Karpas-422 (cell line): ENCODE measurements around the gene CCDC85A. TPM values are rescaled to one million over a fixed set of nuclear protein-coding genes. Genes with fewer than 3 reads are reported as not detected.

Experiments used
- DNase-seq: peaks from one replicate; pipeline ENCODE4 v3.0.0-alpha.2; 2015
- H2AFZ ChIP-seq: fragments of 200-600 bp; sonication (generic); 2 replicates; pipeline ENCODE4 v1.6.1; 2014; ENCODE audit warnings: antibody characterized with exemption, low read length, mixed read lengths
- H3K27ac ChIP-seq: fragments of 200-600 bp; sonication (generic); 2 replicates; pipeline ENCODE4 v1.5.1; 2014; ENCODE audit warnings: mild to moderate bottlenecking, low read length, moderate library complexity
- H3K27me3 ChIP-seq: fragments of 200-600 bp; sonication (generic); 2 replicates; pipeline ENCODE4 v1.6.1; 2014; ENCODE audit warnings: low read length, mixed read lengths
- H3K36me3 ChIP-seq: fragments of 200-600 bp; sonication (generic); 2 replicates; pipeline ENCODE4 v1.6.1; 2014; ENCODE audit warnings: low read length, mixed read lengths; ENCODE audit not compliant: insufficient read depth
- H3K4me1 ChIP-seq: fragments of 200-600 bp; sonication (generic); 2 replicates; pipeline ENCODE4 v1.6.1; 2014; ENCODE audit warnings: mild to moderate bottlenecking, low read length, mixed read lengths
- H3K4me2 ChIP-seq: fragments of 200-600 bp; sonication (generic); 2 replicates; pipeline ENCODE4 v1.6.1; 2014; ENCODE audit warnings: low read length, low read depth, mild to moderate bottlenecking; ENCODE audit not compliant: poor library complexity, severe bottlenecking
- H3K4me3 ChIP-seq: fragments of 200-600 bp; sonication (generic); 2 replicates; pipeline ENCODE4 v1.5.1; 2014; ENCODE audit warnings: mild to moderate bottlenecking, antibody characterized with exemption, low read length, mixed read lengths
- H3K79me2 ChIP-seq: fragments of 200-600 bp; sonication (generic); 2 replicates; pipeline ENCODE4 v1.6.1; 2014; ENCODE audit warnings: mild to moderate bottlenecking, low read length, mixed read lengths
- H3K9ac ChIP-seq: fragments of 200-600 bp; sonication (generic); 2 replicates; pipeline ENCODE4 v1.6.0; 2014; ENCODE audit warnings: low read length
- H3K9me2 ChIP-seq: fragments of 200-600 bp; sonication (generic), shearing (Covaris generic); replicated peaks from 2 replicates; pipeline ENCODE4 v1.6.0; 2014; ENCODE audit warnings: mild to moderate bottlenecking, low read length, moderate library complexity; ENCODE audit not compliant: insufficient read depth
- H3K9me3 ChIP-seq: fragments of 300-700, 200-600 bp; sonication (generic); 2 replicates; pipeline ENCODE4 v1.6.1; 2014; ENCODE audit warnings: low read length, mixed read lengths
- H4K20me1 ChIP-seq: fragments of 200-600 bp; sonication (generic); 2 replicates; pipeline ENCODE4 v1.6.1; 2014; ENCODE audit warnings: mild to moderate bottlenecking, antibody characterized with exemption, low read length, low read depth; ENCODE audit not compliant: insufficient read depth
- total RNA-seq: library from RNA; depleted of rRNA; stranded (reverse); fragments of >200 nt; shearing (Covaris generic); gene quantifications from 2 replicates; pipeline ENCODE4 v1.2.3, GENCODE V29; 2014; ENCODE audit warnings: low replicate concordance

The CCDC85A gene
- total RNA-seq, 1 experiment from 2014 or later: not detected

DNA sequence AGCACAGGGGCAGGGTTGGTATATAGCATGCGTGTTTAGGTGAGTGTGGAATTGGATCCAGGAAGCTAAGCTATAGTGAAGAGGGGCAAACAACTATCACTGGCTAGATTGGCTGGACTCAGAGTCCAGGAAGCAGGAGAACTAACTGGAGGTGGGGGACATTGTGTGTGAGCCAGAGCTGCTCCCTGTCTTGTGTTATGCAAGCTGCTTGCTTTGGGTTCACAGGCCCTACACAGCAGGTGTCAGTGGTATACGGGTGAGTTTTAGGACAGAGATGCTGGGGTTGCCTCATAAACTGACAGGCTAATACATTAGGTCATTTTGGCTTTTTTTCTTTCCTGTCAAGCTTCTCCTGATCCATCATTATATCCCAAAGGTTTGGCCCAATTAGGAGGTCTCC is 87.5 kb downstream of the CCDC85A start:
- Histone ChIP-seq H3K4me2 (no peak overlapping the region), H3K9ac (no peak overlapping the region), H3K27me3 (no peaks in the 10 kb centered on the region), H3K4me1 (no peaks in the 10 kb centered on the region), H4K20me1 (no peaks in the 10 kb centered on the region), H2AFZ (no peak overlapping the region), H3K9me3 (no peaks in the 10 kb centered on the region), H3K27ac (no peak overlapping the region), H3K79me2 (no peaks in the 10 kb centered on the region), H3K9me2 (no peaks in the 10 kb centered on the region), H3K4me3 (no peak overlapping the region), H3K36me3 (no peaks in the 10 kb centered on the region)
- no peak for DNase-seq

DNA sequence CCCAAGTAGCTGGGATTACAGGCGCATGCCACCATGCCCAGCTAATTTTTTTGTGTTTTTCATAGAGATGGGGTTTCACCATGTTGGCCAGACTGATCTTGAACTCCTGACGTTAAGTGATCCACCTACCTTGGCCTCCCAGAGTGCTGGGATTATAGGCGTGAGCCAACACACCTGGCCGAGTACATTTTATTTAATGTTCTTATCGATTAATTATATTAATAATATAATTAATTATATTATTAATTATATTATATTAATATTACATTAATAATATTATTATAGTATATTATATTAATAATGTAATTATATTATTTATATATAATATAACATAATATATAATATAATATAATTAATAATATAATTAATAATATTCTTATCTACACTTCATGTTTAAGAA is 101.4 kb downstream of the CCDC85A start:
- no peak overlapping the region for H3K4me3 ChIP-seq
- H3K36me3 ChIP-seq: no peaks in the 10 kb centered on the region
- no peaks in the 10 kb centered on the region for H3K9me3 ChIP-seq
- H3K79me2 ChIP-seq: no peaks in the 10 kb centered on the region
- no peak overlapping the region for H3K9ac ChIP-seq
- H3K4me1 ChIP-seq: no peaks in the 10 kb centered on the region
- no peak overlapping the region for H3K4me2 ChIP-seq
- H3K27ac ChIP-seq: no peak overlapping the region
- no peak overlapping the region for H2AFZ ChIP-seq
- no peaks in the 10 kb centered on the region for H4K20me1 ChIP-seq
- no peaks in the 10 kb centered on the region for H3K27me3 ChIP-seq
- no peaks in the 10 kb centered on the region for H3K9me2 ChIP-seq
- DNase-seq: no peak

DNA sequence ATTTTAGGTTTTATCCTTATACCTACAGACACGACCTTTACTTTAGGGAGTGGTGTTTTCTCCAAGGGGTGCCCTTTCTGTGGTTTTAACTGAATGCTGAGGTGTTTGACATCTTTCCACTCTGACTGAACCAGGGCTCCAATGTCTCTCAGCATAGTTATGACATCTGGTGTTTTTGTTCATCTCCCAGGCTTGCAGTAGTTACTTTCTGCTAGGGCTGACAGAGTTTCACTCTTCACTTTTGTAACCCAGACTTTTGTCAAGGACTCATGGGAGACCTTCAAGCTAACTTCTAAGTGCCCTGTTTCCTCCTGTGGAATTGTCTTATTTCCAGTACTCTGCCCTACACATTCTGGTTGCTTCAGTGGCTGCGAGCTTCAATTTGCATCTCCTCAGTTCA is 103.1 kb downstream of the CCDC85A start:
- Histone ChIP-seq H3K4me2 (no peak overlapping the region), H3K36me3 (no peaks in the 10 kb centered on the region), H4K20me1 (no peaks in the 10 kb centered on the region)

DNA sequence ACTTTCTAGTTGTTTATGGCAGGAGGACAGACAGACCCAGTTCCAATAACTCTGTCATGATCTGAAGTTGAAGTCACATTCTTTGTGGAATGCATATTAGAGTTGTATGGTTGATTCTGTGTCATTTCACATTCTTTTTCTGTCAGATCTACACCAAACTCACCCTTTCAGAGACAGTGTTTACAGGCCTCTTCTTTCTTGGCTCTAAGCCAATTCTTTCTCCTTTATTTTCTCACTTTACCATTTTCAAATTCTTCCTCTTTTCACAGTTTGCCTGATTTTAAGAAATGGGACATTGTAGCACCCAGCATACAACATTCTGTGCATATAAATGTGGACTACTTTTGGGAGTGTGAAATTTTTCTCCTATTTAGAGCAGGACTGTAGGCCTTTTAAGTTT is 103.7 kb downstream of the CCDC85A start:
- no peak overlapping the region for H2AFZ ChIP-seq
- no peaks in the 10 kb centered on the region for H3K9me2 ChIP-seq
- H3K4me2 ChIP-seq: no peak overlapping the region
- H3K36me3 ChIP-seq: no peaks in the 10 kb centered on the region
- no peaks in the 10 kb centered on the region for H3K4me1 ChIP-seq
- no peak for DNase-seq
- no peaks in the 10 kb centered on the region for H3K9me3 ChIP-seq
- H3K27me3 ChIP-seq: no peaks in the 10 kb centered on the region
- no peak overlapping the region for H3K4me3 ChIP-seq
- H4K20me1 ChIP-seq: no peaks in the 10 kb centered on the region
- no peaks in the 10 kb centered on the region for H3K79me2 ChIP-seq
- no peak overlapping the region for H3K9ac ChIP-seq
- H3K27ac ChIP-seq: no peak overlapping the region

More for the DNA sequence above, 103.1 kb downstream of the CCDC85A start:
- Histone ChIP-seq H3K4me1 (no peaks in the 10 kb centered on the region), H3K9me3 (no peaks in the 10 kb centered on the region), H3K79me2 (no peaks in the 10 kb centered on the region), H2AFZ (no peak overlapping the region), H3K4me3 (no peak overlapping the region), H3K9me2 (no peaks in the 10 kb centered on the region), H3K27ac (no peak overlapping the region), H3K9ac (no peak overlapping the region), H3K27me3 (no peaks in the 10 kb centered on the region)
- no peak for DNase-seq

DNA sequence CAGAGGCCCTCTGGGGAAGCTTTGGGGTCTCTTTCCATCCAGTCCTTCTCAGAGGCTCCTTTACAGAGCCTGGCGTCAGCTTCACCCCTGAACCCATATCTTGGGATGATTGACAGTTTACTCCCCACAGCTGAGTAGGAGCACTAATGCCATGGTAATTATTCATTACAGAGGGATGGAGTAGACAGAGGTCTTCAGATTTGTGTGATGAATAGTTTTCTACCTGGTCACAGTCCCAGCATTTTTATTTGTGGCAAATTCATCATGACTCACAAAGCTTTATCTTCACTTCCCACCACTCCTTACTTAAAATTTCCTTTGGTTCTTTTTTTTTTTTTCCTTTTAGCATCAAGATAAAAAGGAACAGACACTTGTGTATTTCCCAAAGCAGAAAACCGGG is 104.2 kb downstream of the CCDC85A start:
- H3K4me2 ChIP-seq: no peak overlapping the region
- H3K4me1 ChIP-seq: no peaks in the 10 kb centered on the region
- H2AFZ ChIP-seq: no peak overlapping the region
- no peaks in the 10 kb centered on the region for H4K20me1 ChIP-seq
- no peaks in the 10 kb centered on the region for H3K9me2 ChIP-seq
- no peak overlapping the region for H3K4me3 ChIP-seq
- H3K79me2 ChIP-seq: no peaks in the 10 kb centered on the region
- H3K27ac ChIP-seq: no peak overlapping the region
- DNase-seq: no peak
- H3K27me3 ChIP-seq: no peaks in the 10 kb centered on the region
- H3K9ac ChIP-seq: no peak overlapping the region
- H3K36me3 ChIP-seq: no peaks in the 10 kb centered on the region
- no peaks in the 10 kb centered on the region for H3K9me3 ChIP-seq

DNA sequence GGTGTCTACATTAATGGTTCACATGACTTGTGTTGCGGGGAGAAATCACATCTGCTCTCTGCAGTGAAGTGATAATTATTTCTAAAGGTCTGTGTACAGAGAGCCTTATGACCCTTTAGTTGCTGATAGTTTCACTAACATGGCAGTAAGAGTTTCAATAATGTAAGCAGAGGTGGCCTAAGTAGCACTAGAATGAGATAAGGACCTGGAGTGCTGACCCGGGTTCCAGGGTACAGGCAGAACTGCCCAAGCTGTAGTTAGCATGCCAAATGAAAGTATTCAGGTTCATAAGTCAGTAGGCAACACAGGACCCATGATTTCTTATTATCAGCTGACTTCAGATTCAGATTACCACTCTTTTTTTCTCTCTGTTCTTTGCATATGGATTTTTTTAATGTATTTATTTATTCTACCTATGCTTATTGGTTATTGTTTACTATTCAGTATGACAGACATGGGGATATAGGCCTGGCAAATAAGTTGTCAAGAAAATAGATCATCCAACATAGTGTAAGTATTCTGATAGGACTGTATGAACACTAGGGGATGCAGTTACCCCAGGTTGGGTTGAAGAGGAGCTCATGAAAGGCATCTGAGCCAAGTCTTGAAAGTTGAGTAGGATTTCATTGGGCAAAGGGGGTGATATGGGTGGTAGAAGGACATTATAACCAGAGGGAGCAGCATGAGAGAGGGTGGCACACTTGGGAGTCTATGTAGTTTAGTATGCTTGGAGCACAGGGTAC is 105.2 kb downstream of the CCDC85A start:
- no peak for DNase-seq
- Histone ChIP-seq H4K20me1 (no peaks in the 10 kb centered on the region), H3K9me3 (no peaks in the 10 kb centered on the region), H3K9ac (no peak overlapping the region), H3K4me3 (no peak overlapping the region), H3K4me2 (no peak overlapping the region), H2AFZ (no peak overlapping the region), H3K27me3 (no peaks in the 10 kb centered on the region), H3K36me3 (no peaks in the 10 kb centered on the region), H3K4me1 (no peaks in the 10 kb centered on the region), H3K27ac (no peak overlapping the region), H3K79me2 (no peaks in the 10 kb centered on the region), H3K9me2 (no peaks in the 10 kb centered on the region)

DNA sequence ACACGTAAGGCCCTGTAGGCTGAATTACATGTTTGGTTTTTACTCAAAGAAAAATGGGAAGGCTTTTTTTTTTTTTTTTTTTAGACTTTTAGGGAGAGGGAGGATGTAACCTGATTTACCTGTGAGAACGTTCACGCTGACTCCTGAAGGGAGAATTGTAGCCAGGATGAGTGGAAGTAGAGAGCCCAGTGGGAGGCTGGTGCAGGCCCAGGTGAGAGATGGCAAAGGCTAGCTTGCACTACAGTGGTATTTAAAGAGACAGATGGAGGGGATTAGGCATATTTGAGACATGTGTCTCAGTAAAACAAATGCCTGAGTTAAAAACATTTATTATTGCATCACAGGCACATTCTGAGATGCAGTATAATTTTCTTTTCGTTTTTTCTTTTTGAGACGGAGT is 107.9 kb downstream of the CCDC85A start:
- Histone ChIP-seq H3K4me2 (no peak overlapping the region), H3K9ac (no peak overlapping the region), H3K79me2 (no peaks in the 10 kb centered on the region), H3K27me3 (no peaks in the 10 kb centered on the region), H3K9me2 (no peaks in the 10 kb centered on the region), H3K36me3 (no peaks in the 10 kb centered on the region), H4K20me1 (no peaks in the 10 kb centered on the region), H3K9me3 (no peaks in the 10 kb centered on the region), H2AFZ (no peak overlapping the region), H3K27ac (no peak overlapping the region), H3K4me1 (no peaks in the 10 kb centered on the region), H3K4me3 (no peak overlapping the region)
- no peak for DNase-seq

DNA sequence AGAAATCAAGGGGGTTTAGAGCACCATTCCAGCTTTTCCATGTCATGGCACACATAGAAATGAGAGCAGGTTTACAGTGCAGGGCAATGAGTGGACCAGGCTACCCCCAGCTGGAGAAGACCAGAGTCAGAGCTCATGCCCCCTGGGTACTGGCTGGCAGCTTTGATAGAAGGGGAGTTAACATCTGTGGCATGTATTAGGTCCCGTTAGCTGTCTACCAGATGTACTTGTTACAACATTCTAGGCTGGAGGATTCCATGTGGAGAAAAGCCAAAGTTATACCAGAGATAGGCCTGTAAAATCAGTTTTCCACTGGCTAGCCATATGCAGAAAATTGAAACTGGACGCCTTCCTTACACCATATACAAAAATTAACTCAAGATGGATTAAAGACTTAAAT is 109.2 kb downstream of the CCDC85A start:
- Histone ChIP-seq H3K9ac (no peak overlapping the region), H3K4me3 (no peak overlapping the region), H4K20me1 (no peaks in the 10 kb centered on the region), H3K36me3 (no peaks in the 10 kb centered on the region), H3K9me2 (no peaks in the 10 kb centered on the region), H3K4me1 (no peaks in the 10 kb centered on the region), H3K9me3 (no peaks in the 10 kb centered on the region), H3K4me2 (no peak overlapping the region), H3K27me3 (no peaks in the 10 kb centered on the region), H3K79me2 (no peaks in the 10 kb centered on the region), H2AFZ (no peak overlapping the region), H3K27ac (no peak overlapping the region)
- DNase-seq: no peak
